ENCODE data around the gene GMPR2. TPM values are rescaled to one million over a fixed set of nuclear protein-coding genes. Genes with fewer than 3 reads are reported as not detected.
"Not testable (repeated sequence)": the region's sequence is repeated elsewhere in the genome, so short reads cannot be mapped to it uniquely, and the experiment has no call there.

GMPR2 gene
- total RNA-seq, 1 experiment from 2014 or later: 85.8 TPM

- peak overlapping the region; percentile 90 for H3K27ac ChIP-seq (ENCODE audit: low read depth, low read length, poor library complexity, severe bottlenecking)
- H3K4me1 ChIP-seq (ENCODE audit: insufficient read depth, low read length, poor library complexity, severe bottlenecking): peaks cover 9% of the 10 kb centered on the region
- H3K4me3 ChIP-seq (ENCODE audit: low read depth, low read length, poor library complexity, severe bottlenecking): peak overlapping the region; percentile 58
- no peak for TF ChIP-seq EZH2 (IDR thresholded peaks at IDR 0.05; ENCODE audit: borderline replicate concordance, low read depth, low read length, poor library complexity, severe bottlenecking)
- TF ChIP-seq CTCF (conservative IDR thresholded peaks at IDR 0.05; ENCODE audit: low read depth, low read length): no peak
- ChIA-PET CTCF (no interaction called here), POLR2A (ENCODE audit: low non-redundant PET) (no interaction called here)
- peaks cover 27% of the 10 kb centered on the region for H3K36me3 ChIP-seq (ENCODE audit: insufficient read depth, low read length, poor library complexity, severe bottlenecking)
- intact Hi-C loops (cut with micrococcal nuclease; ENCODE audit: unreplicated experiment): loop anchor here (1.0 kb wide), 1 partner anchor 18 kb away; the partner anchor contains the start of genes GMPR2 and NEDD8
- no peak for DNase-seq (ENCODE audit: low spot score)
- no peaks in the 10 kb centered on the region for H3K27me3 ChIP-seq (replicated peaks; ENCODE audit: insufficient read depth, low read depth, low read length, poor library complexity)
- BruUV-seq (replicated peaks): TSS peak; percentile 87
- no peaks in the 10 kb centered on the region for H3K9me3 ChIP-seq (ENCODE audit: low read depth, low read length, poor library complexity, severe bottlenecking)
Observed at GRCh38 chr14:24213866-24214662, 18.7 kb upstream of the GMPR2 start.

GRCh38 chr14:24215495-24216344, 17.0 kb upstream of the GMPR2 start, which contains the start of gene MDP1:
Gene MDP1 (minus strand): TSS chr14:24216066. CDS start chr14:24215955, 111 bp downstream.
- no peaks in the 10 kb centered on the region for H3K9me3 ChIP-seq (ENCODE audit: low read depth, low read length, poor library complexity, severe bottlenecking)
- no peaks in the 10 kb centered on the region for H3K27me3 ChIP-seq (replicated peaks; ENCODE audit: insufficient read depth, low read depth, low read length, poor library complexity)
- H3K36me3 ChIP-seq (ENCODE audit: insufficient read depth, low read length, poor library complexity, severe bottlenecking): peaks cover 12% of the 10 kb centered on the region
- POLR2A ChIA-PET (ENCODE audit: low non-redundant PET): interaction anchor here (0.5 kb wide), 1 partner anchor 185 kb away, joined by 3 read pairs; no protein-coding TSS in a partner anchor
- peak; percentile 93 for DNase-seq (ENCODE audit: low spot score)
- TF ChIP-seq EZH2 (IDR thresholded peaks at IDR 0.05; ENCODE audit: borderline replicate concordance, low read depth, low read length, poor library complexity, severe bottlenecking) (no peak), CTCF (conservative IDR thresholded peaks at IDR 0.05; ENCODE audit: low read depth, low read length) (peak; percentile 77)
- peak within 1 kb of the TSS; percentile 93 for H3K4me3 ChIP-seq (ENCODE audit: low read depth, low read length, poor library complexity, severe bottlenecking)
- H3K4me1 ChIP-seq (ENCODE audit: insufficient read depth, low read length, poor library complexity, severe bottlenecking): peaks cover 9% of the 10 kb centered on the region
- intact Hi-C loops (cut with micrococcal nuclease; ENCODE audit: unreplicated experiment): no loop called here
- CTCF ChIA-PET: interaction anchor here (1.0 to 1.2 kb wide), 2 partner anchors 82 to 92 kb away, joined by 4 to 6 read pairs; partner anchors contain the start of gene CIDEB
- BruUV-seq (replicated peaks): no TSS peak
- peak within 1 kb of the TSS; percentile 86 for H3K27ac ChIP-seq (ENCODE audit: low read depth, low read length, poor library complexity, severe bottlenecking)

GRCh38 chr14:24216345-24216699, 16.4 kb upstream of the GMPR2 start:
- Histone ChIP-seq H3K27me3 (replicated peaks; ENCODE audit: insufficient read depth, low read depth, low read length, poor library complexity) (no peaks in the 10 kb centered on the region), H3K9me3 (ENCODE audit: low read depth, low read length, poor library complexity, severe bottlenecking) (no peaks in the 10 kb centered on the region), H3K36me3 (ENCODE audit: insufficient read depth, low read length, poor library complexity, severe bottlenecking) (peaks cover 10% of the 10 kb centered on the region), H3K4me1 (ENCODE audit: insufficient read depth, low read length, poor library complexity, severe bottlenecking) (peaks cover 9% of the 10 kb centered on the region), H3K4me3 (ENCODE audit: low read depth, low read length, poor library complexity, severe bottlenecking) (peak overlapping the region; percentile 93), H3K27ac (ENCODE audit: low read depth, low read length, poor library complexity, severe bottlenecking) (peak overlapping the region; percentile 40)
- no TSS peak for BruUV-seq (replicated peaks)
- CTCF ChIA-PET: interaction anchor here (1.0 to 1.2 kb wide), 2 partner anchors 81 to 92 kb away, joined by 4 to 6 read pairs; partner anchors contain the start of gene CIDEB
- intact Hi-C loops (cut with micrococcal nuclease; ENCODE audit: unreplicated experiment): no loop called here
- no peak for TF ChIP-seq EZH2 (IDR thresholded peaks at IDR 0.05; ENCODE audit: borderline replicate concordance, low read depth, low read length, poor library complexity, severe bottlenecking)
- TF ChIP-seq CTCF (conservative IDR thresholded peaks at IDR 0.05; ENCODE audit: low read depth, low read length): no peak
- no peak for DNase-seq (ENCODE audit: low spot score)
- POLR2A ChIA-PET (ENCODE audit: low non-redundant PET): no interaction called here

GRCh38 chr14:24216876-24217275, 15.9 kb upstream of the GMPR2 start:
- BruUV-seq (replicated peaks); intact Hi-C loops (cut with micrococcal nuclease; ENCODE audit: unreplicated experiment); H3K4me3 ChIP-seq (ENCODE audit: low read depth, low read length, poor library complexity, severe bottlenecking); H3K36me3 ChIP-seq (ENCODE audit: insufficient read depth, low read length, poor library complexity, severe bottlenecking); H3K4me1 ChIP-seq (ENCODE audit: insufficient read depth, low read length, poor library complexity, severe bottlenecking); DNase-seq (ENCODE audit: low spot score); CTCF ChIA-PET; H3K9me3 ChIP-seq (ENCODE audit: low read depth, low read length, poor library complexity, severe bottlenecking); H3K27me3 ChIP-seq (replicated peaks; ENCODE audit: insufficient read depth, low read depth, low read length, poor library complexity); POLR2A ChIA-PET (ENCODE audit: low non-redundant PET): not testable (repeated sequence)
- peak overlapping the region; percentile 40 for H3K27ac ChIP-seq (ENCODE audit: low read depth, low read length, poor library complexity, severe bottlenecking)
